Immature natural killer cell (primary cell): ENCODE data around the gene FANCF. TPM values are rescaled to one million over a fixed set of nuclear protein-coding genes. Genes with fewer than 3 reads are reported as not detected.

Experiments used
- DNase-seq, 3 donors: peaks; one replicate each; pipeline ENCODE4 v3.0.0; 2022; ENCODE audit warnings: mixed read lengths in 1 of 3
- H3K27ac Mint-ChIP-seq, 6 donors: one replicate each; pipeline ENCODE4 v1.8.0; 2020; ENCODE audit warnings: mixed read lengths in 6 of 6, mild to moderate bottlenecking in 5 of 6, inconsistent platforms in 4 of 6, moderate library complexity in 3 of 6
- H3K27me3 Mint-ChIP-seq, 3 donors: one replicate each; pipeline ENCODE4 v1.8.0; 2020 to 2021; ENCODE audit warnings: low read depth in 3 of 3, mild to moderate bottlenecking in 3 of 3, mixed read lengths in 3 of 3, moderate library complexity in 3 of 3, inconsistent platforms in 1 of 3
- H3K36me3 Mint-ChIP-seq, 3 donors: one replicate each; pipeline ENCODE4 v1.8.0; 2020; ENCODE audit warnings: mixed read lengths in 3 of 3, inconsistent platforms in 2 of 3, mild to moderate bottlenecking in 2 of 3
- H3K4me1 Mint-ChIP-seq, 2 donors: one replicate each; pipeline ENCODE4 v1.8.0; 2020; ENCODE audit warnings: inconsistent platforms in 2 of 2, mild to moderate bottlenecking in 2 of 2, mixed read lengths in 2 of 2, moderate library complexity in 1 of 2
- H3K4me3 Mint-ChIP-seq, 5 donors: one replicate each; pipeline ENCODE4 v1.8.0; 2020; ENCODE audit warnings: mild to moderate bottlenecking in 5 of 5, mixed read lengths in 5 of 5, inconsistent platforms in 3 of 5, moderate library complexity in 3 of 5
- H3K9me3 Mint-ChIP-seq, 6 donors: one replicate each; pipeline ENCODE4 v1.8.0; 2020; ENCODE audit warnings: mild to moderate bottlenecking in 6 of 6, mixed read lengths in 6 of 6, inconsistent platforms in 4 of 6, moderate library complexity in 3 of 6
- polyA plus RNA-seq, 3 donors: library from polyadenylated mRNA; unstranded; fragments of 300-500 nt; fragmentation: Illumina TruSeq; gene quantifications; one replicate each; pipeline ENCODE4 v1.2.3, GENCODE V29; 2021

Gene FANCF
- polyA plus RNA-seq, 3 donors from 2014 or later, result 3.6 to 17.1 (median 9.6) TPM

DNA sequence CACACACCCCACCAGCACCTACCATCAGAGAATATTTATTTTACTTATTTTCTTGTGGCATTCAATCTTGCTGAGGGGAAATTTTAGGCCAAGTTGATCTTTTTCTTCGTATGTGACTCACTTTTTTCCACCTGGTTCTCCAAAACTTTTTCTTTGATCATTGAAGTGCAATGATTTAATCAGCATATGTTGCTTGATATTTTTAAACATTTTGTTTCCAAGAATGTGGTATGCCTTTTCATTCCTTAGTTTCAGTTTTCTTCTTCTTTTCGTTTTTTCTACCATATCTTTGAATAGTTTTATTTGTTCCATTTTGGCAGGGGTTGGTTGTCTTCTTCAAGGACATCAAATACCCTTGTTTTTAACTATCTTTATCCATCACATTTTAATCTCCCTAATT is 28.6 kb downstream of the FANCF start:
- H3K27me3 Mint-ChIP-seq, result peaks cover 5 to 7% (median 5%) of the 10 kb centered on the region in 3 donors
- no peak for DNase-seq
- H3K9me3 Mint-ChIP-seq, result no peaks in the 10 kb centered on the region
- no peaks in the 10 kb centered on the region for H3K36me3 Mint-ChIP-seq
- no peak overlapping the region for H3K27ac Mint-ChIP-seq
- no peak overlapping the region for H3K4me3 Mint-ChIP-seq
- H3K4me1 Mint-ChIP-seq, result no peaks in the 10 kb centered on the region

- Mint-ChIP-seq H3K9me3 (no peaks in the 10 kb centered on the region), H3K36me3 (no peaks in the 10 kb centered on the region), H3K27me3 (peaks cover 0 to 1% (median 1%) of the 10 kb centered on the region in 3 donors), H3K4me3 (no peak overlapping the region), H3K27ac (no peak overlapping the region), H3K4me1 (no peaks in the 10 kb centered on the region)
- no peak for DNase-seq
These were observed 40.6 kb downstream of the FANCF start for GRCh38 chr11:22584976-22585375.

DNA sequence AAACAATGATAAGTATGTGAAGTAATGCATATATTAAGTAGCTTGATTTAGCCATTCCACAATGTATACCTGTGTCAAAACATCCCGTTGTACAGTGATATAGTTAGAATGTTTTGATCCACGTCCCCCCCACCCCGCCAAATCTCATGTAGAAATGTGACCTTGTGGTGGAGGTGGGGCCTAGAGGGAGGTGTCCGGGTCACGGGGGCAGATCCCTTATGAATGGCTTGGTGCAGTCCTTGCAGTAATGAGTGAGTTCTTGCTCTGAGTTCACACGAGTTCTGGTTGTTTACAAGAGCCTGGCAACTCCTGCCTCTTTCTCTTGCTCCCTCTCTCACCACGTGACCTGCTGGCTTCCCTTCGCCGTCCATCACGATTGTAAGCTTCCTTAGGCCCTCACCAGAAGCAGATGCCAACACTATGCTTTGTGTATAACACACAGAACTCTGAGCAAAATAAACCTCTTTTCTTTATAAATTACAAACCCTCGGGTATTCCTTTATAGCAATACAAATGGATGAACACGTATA is 41.6 kb downstream of the FANCF start:
- H3K27me3 Mint-ChIP-seq, result peaks cover 0 to 1% (median 0%) of the 10 kb centered on the region in 3 donors
- H3K9me3 Mint-ChIP-seq, result no peaks in the 10 kb centered on the region

GRCh38 chr11:22582151-22582410 is 43.5 kb downstream of the FANCF start:
- peaks cover 0 to 4% (median 0%) of the 10 kb centered on the region in 3 donors for H3K27me3 Mint-ChIP-seq
- H3K9me3 Mint-ChIP-seq, result no peaks in the 10 kb centered on the region
- DNase-seq, result no peak
- H3K4me3 Mint-ChIP-seq, result no peak overlapping the region
- H3K27ac Mint-ChIP-seq, result no peak overlapping the region
- no peaks in the 10 kb centered on the region for H3K36me3 Mint-ChIP-seq
- H3K4me1 Mint-ChIP-seq, result no peaks in the 10 kb centered on the region

More for the DNA sequence above, 41.6 kb downstream of the FANCF start:
- no peak for DNase-seq
- no peak overlapping the region for H3K4me3 Mint-ChIP-seq
- H3K27ac Mint-ChIP-seq, result no peak overlapping the region
- H3K36me3 Mint-ChIP-seq, result no peaks in the 10 kb centered on the region
- H3K4me1 Mint-ChIP-seq, result no peaks in the 10 kb centered on the region

DNA sequence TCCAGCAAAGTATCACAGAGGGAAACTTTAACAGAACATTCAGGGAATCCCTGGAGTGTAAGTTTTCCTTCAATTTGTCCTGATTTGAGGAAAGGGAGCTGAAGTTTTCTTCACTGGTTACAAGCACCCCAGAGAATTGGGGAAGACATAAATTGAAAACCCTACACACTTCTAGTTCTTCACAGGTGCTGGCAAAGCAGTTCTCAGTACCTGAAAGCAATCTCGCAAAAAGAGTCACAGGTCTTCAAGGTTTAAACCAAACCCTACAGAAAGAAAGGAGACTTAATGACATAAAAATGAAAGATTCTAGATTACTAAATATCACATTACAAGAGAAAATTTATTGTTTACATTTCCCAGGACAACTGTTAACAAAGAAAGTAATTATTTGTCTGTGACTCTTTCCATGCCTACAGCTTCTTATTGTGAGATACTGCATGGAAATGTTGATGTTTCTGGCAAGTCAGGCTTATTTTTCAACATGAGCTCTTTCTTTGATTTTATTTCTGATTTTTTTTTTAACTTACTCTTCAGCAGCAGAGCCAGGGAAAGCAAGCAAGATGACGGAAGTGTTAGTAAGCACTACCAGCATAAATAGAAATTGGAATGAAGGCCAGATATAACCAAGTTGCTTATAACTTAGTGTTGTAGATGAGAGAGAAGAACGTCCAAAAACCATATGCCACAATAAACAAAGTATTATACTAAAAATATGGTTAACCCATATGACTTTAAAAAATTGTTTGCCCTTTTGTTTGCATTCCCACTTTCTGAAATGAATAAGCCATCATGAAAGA is 44.1 kb downstream of the FANCF start:
- H3K36me3 Mint-ChIP-seq, result no peaks in the 10 kb centered on the region
- peaks cover 0 to 4% (median 0%) of the 10 kb centered on the region in 3 donors for H3K27me3 Mint-ChIP-seq
- no peaks in the 10 kb centered on the region for H3K9me3 Mint-ChIP-seq
- no peak overlapping the region for H3K27ac Mint-ChIP-seq
- no peaks in the 10 kb centered on the region for H3K4me1 Mint-ChIP-seq
- DNase-seq, result no peak
- H3K4me3 Mint-ChIP-seq, result no peak overlapping the region

DNA sequence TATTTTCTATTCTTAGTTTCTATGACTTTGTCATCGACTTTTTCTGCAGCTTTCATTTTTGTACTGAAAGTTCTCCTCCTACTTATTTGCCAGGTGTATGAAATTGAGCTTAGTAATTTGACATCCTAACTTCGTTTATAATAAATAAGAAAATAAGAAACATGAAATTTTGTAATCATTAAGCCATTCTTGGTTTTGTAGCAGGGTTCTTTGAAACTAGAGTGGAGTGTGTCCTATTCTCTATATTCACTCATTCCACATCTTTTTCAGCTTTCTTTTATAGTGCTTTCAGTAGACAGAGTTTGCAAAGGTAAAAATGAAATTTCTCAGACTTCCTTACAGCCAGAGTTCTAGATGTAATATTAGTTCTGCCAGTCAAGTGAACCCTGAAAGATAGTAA is 47.8 kb downstream of the FANCF start:
- no peaks in the 10 kb centered on the region for H3K36me3 Mint-ChIP-seq
- H3K4me1 Mint-ChIP-seq, result no peaks in the 10 kb centered on the region
- H3K27ac Mint-ChIP-seq, result no peak overlapping the region
- H3K9me3 Mint-ChIP-seq, result peaks cover 0 to 5% (median 0%) of the 10 kb centered on the region in 6 donors
- H3K27me3 Mint-ChIP-seq, result peaks cover 0 to 4% (median 2%) of the 10 kb centered on the region in 3 donors
- H3K4me3 Mint-ChIP-seq, result no peak overlapping the region
- DNase-seq, result no peak

Other genes starting within 250 kb of the FANCF start
- gene GAS2, start 40.8 kb upstream of the FANCF start, polyA plus RNA-seq, result 1 to 10 TPM; 2.4 to 3.0 (median 2.7) TPM
- gene SVIP, start 204.0 kb upstream of the FANCF start, polyA plus RNA-seq, result 10 to 100 TPM; 25.4 to 28.3 (median 26.7) TPM
- not detected for gene CCDC179, start 234.7 kb upstream of the FANCF start, polyA plus RNA-seq